GM12878 (cell line): ENCODE measurements around the gene RAN. TPM values are rescaled to one million over a fixed set of nuclear protein-coding genes. Genes with fewer than 3 reads are reported as not detected.

Experiments
- ATAC-seq: fragments of 200-7000 bp; cut with Tn5 transposase; 3 replicates; pipeline ENCODE4 v1.9.1; 2020; ENCODE audit warnings: mild to moderate bottlenecking, moderate library complexity
- BruUV-seq: library from RNA; stranded (reverse); fragments of 400-500 nt; replicated peaks from 2 replicates; lab custom pipeline; 2021; lab: Mats Ljungman, UMichigan
- CTCF ChIA-PET: fragments of 300-600 bp; sonication (Branson Sonifier 250); formaldehyde crosslinking; extraction: SDS; loops from one replicate; lab custom pipeline; 2021; ENCODE audit warnings: inconsistent platforms; lab: Yijun Ruan, JAX
- POLR2A ChIA-PET: fragments of 350-600 bp; formaldehyde crosslinking; extraction: SDS; loops from one replicate; lab custom pipeline; 2021; ENCODE audit warnings: inconsistent platforms; lab: Charles Lee
- RAD21 ChIA-PET: fragments of 300-600 bp; sonication (Branson Sonifier 250); formaldehyde crosslinking; loops from one replicate; lab custom pipeline; 2023; ENCODE audit warnings: antibody characterized with exemption; ENCODE audit not compliant: unreplicated experiment; lab: Charles Lee
- SMC1A ChIA-PET: fragments of 300-600 bp; sonication (Branson Sonifier 250); formaldehyde crosslinking; loops from one replicate; lab custom pipeline; 2023; ENCODE audit not compliant: unreplicated experiment, uncharacterized antibody; lab: Charles Lee
- DNase-seq: peaks from one replicate; pipeline ENCODE4 v3.0.0-alpha.2; 2011; ENCODE audit warnings: low read depth, low spot score
- FAIRE-seq: peaks from 3 replicates; lab custom pipeline; 2011; peaks lifted over from hg19 to GRCh38; lab: Jason Lieb, UNC
- H2AFZ ChIP-seq: 2 replicates; pipeline ENCODE4 v1.6.0; 2011; ENCODE audit warnings: low read depth, low read length, control low read depth; ENCODE audit not compliant: control insufficient read depth
- H3K27ac ChIP-seq: 2 replicates; pipeline ENCODE4 v1.5.1; 2011; ENCODE audit warnings: control low read depth; ENCODE audit not compliant: control insufficient read depth, insufficient read depth
- H3K27me3 ChIP-seq, 2 experiments: replicated peaks in 1 of 2; 2 replicates each; pipeline versions ENCODE4 v1.6.0 to v1.6.1; 2011; ENCODE audit warnings: low read length in 1 of 2; ENCODE audit not compliant: control insufficient read depth in 2 of 2, insufficient read depth in 2 of 2
- H3K36me3 ChIP-seq, 2 experiments: 2 replicates each; pipeline ENCODE4 v1.5.1; 2011; ENCODE audit warnings: low read length in 1 of 2; ENCODE audit not compliant: control insufficient read depth in 2 of 2, insufficient read depth in 2 of 2
- H3K4me1 ChIP-seq: 2 replicates; pipeline ENCODE4 v1.6.1; 2011; ENCODE audit warnings: mild to moderate bottlenecking, low read length, moderate library complexity, mixed read lengths; ENCODE audit not compliant: control insufficient read depth, insufficient read depth
- H3K4me2 ChIP-seq: 2 replicates; pipeline ENCODE4 v1.6.0; 2011; ENCODE audit warnings: control low read depth; ENCODE audit not compliant: control insufficient read depth, insufficient read depth
- H3K4me3 ChIP-seq: fragments of 200-600 bp; sonication (generic); 2 replicates; pipeline ENCODE4 v1.5.1; 2016
- H3K79me2 ChIP-seq: 2 replicates; pipeline ENCODE4 v1.6.0; 2011; ENCODE audit warnings: low read length; ENCODE audit not compliant: control insufficient read depth, insufficient read depth
- H3K9ac ChIP-seq: 2 replicates; pipeline ENCODE4 v1.8.0; 2011; ENCODE audit warnings: low read length, control low read depth, mixed read lengths; ENCODE audit not compliant: control insufficient read depth, insufficient read depth
- H3K9me3 ChIP-seq: replicated peaks from 3 replicates; pipeline ENCODE4 v1.5.1; 2011; ENCODE audit warnings: mild to moderate bottlenecking, low read length; ENCODE audit not compliant: control insufficient read depth, insufficient read depth
- H4K20me1 ChIP-seq: 2 replicates; pipeline ENCODE4 v1.6.0; 2011; ENCODE audit not compliant: control insufficient read depth, insufficient read depth
- NFYA ChIP-seq: IDR thresholded peaks from 2 replicates; pipeline ENCODE4 v1.6.1; 2011; ENCODE audit warnings: low read depth, mild to moderate bottlenecking, low read length, improper control_type of control experiment, borderline replicate concordance
- SMAD1 ChIP-seq: fragments of 450-650 bp; IDR thresholded peaks from 2 replicates; pipeline ENCODE4 v1.6.1; 2018; ENCODE audit warnings: mild to moderate bottlenecking, low read depth; ENCODE audit not compliant: partially characterized antibody
- SPI1 ChIP-seq: IDR thresholded peaks from 2 replicates; pipeline ENCODE4 v1.6.1; 2011; ENCODE audit warnings: low read depth, mild to moderate bottlenecking, low read length, moderate library complexity, borderline replicate concordance; ENCODE audit not compliant: insufficient read depth
- SRF ChIP-seq, 2 experiments: IDR thresholded peaks; 2 replicates each; pipeline ENCODE4 v1.6.1; 2011; ENCODE audit warnings: low read depth in 2 of 2, low read length in 2 of 2, mild to moderate bottlenecking in 1 of 2, moderate library complexity in 1 of 2
- TCF3 ChIP-seq: IDR thresholded peaks from 2 replicates; pipeline ENCODE4 v1.6.1; 2012; ENCODE audit warnings: low read depth, mild to moderate bottlenecking, low read length, borderline replicate concordance; ENCODE audit not compliant: insufficient read depth
- TCF7 ChIP-seq: IDR thresholded peaks from 2 replicates; pipeline ENCODE4 v1.6.1; 2014; ENCODE audit warnings: antibody characterized with exemption, borderline replicate concordance
- ZNF24 ChIP-seq: fragments of 450-650 bp; IDR thresholded peaks from 2 replicates; pipeline ENCODE4 v1.6.1; 2017; ENCODE audit warnings: antibody characterized with exemption, mild to moderate bottlenecking
- ZZZ3 ChIP-seq: IDR thresholded peaks from 2 replicates; pipeline ENCODE4 v1.6.1; 2011; ENCODE audit warnings: low read depth; ENCODE audit not compliant: control insufficient read depth, insufficient read length
- WGBS: methylation state at CpG from one replicate; pipeline ENCODE4 v1.1.6; 2016; ENCODE audit warnings: low lambda C conversion rate; ENCODE audit not compliant: insufficient replicate concordance, insufficient coverage; ENCODE audit errors: missing lambda C conversion rate; 5-methylcytosine and 5-hydroxymethylcytosine counted together
- in situ Hi-C: fragments of 300-500 bp; cut with MboI; formaldehyde crosslinking; loops from 9 replicates; pipeline ENCODE4 v1.14.3; 2018; ENCODE audit warnings: mixed read lengths
- intact Hi-C: fragments of 100-400 bp; cut with micrococcal nuclease; formaldehyde crosslinking; loops from one replicate; pipeline ENCODE4 v1.14.2; 2022; ENCODE audit not compliant: unreplicated experiment
- polyA plus RNA-seq, 11 experiments: library from polyadenylated mRNA; depleted of rRNA in 4 of 11; unstranded in 6 of 11; stranded (reverse) in 5 of 11; fragments of >200 nt; fragmentation: Nextera tagmentation in 4 of 11; fragmentation: Illumina TruSeq in 1 of 11; extraction: Ambion mirVana in 4 of 11; extraction: Trizol in 1 of 11; gene quantifications; 1 replicate in 1 of 11; 2 replicates in 10 of 11; pipeline versions ENCODE4 v1.2.1 to v1.2.3, GENCODE V29; 2011 to 2016; ENCODE audit warnings: inconsistent platforms in 2 of 11, missing spikeins in 2 of 11, low read depth in 1 of 11
- total RNA-seq, 4 experiments: library from RNA; depleted of rRNA in 3 of 4; stranded (reverse); fragments of >200 nt in 3 of 4; fragmentation: Illumina TruSeq in 1 of 4; extraction: Trizol in 1 of 4; gene quantifications; 2 replicates each; pipeline versions ENCODE4 v1.2.1 to v1.2.3, GENCODE V29; 2013 to 2021
- TF ChIP-seq, protein P1 (sequence below): fragments of 450-650 bp; IDR thresholded peaks from 2 replicates; pipeline ENCODE4 v1.6.1; 2018; ENCODE audit warnings: borderline replicate concordance, mild to moderate bottlenecking; ENCODE audit not compliant: partially characterized antibody
- TF ChIP-seq, protein P2 (sequence below): fragments of 450-650 bp; IDR thresholded peaks from 2 replicates; pipeline ENCODE4 v1.6.1; 2017; ENCODE audit warnings: mild to moderate bottlenecking, moderate library complexity
- TF ChIP-seq, protein P3 (sequence below): IDR thresholded peaks from 2 replicates; pipeline ENCODE4 v1.6.1; 2012; ENCODE audit warnings: low read depth, low read length, improper control_type of control experiment

Gene RAN
- total and polyA plus RNA-seq, 10 of the 15 experiments (the other 5 are each of a cell fraction or from before 2014, with no cell fraction given) = 1,598 to 3,769 (median 2,845) TPM

DNA sequence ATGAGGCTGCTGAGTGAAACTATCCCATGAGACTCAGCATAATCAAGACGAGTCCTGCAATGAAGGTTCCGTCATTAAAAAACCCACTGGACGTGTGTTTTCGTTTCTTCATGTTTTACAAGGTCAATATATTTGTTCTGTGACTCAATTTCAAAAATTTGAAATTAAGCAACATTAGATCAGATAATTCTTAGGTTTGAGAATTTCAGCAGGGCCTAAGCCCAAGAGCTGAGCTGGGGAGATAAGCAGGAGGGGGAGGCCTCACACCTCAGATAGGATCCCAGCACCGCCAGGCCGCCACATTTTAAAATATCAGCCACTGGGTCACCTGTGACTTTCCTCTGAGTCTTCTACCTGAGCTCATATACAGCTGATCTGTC is 46.1 kb upstream of the RAN start:
- H3K27me3 ChIP-seq = no peaks in the 10 kb centered on the region
- ChIA-PET SMC1A (interaction anchor here (0.6 to 2.5 kb wide), 7 partner anchors 9 to 307 kb away, joined by 3 to 11 read pairs (median 6); no protein-coding TSS in a partner anchor), CTCF (interaction anchor here (0.9 to 2.8 kb wide), 7 partner anchors 9 to 307 kb away, joined by 3 to 33 read pairs (median 4); partner anchors contain the start of gene ADGRD1), RAD21 (interaction anchor here (1.2 to 2.5 kb wide), 3 partner anchors 9 to 268 kb away, joined by 3 to 13 read pairs (median 3); no protein-coding TSS in a partner anchor), POLR2A (no interaction called here)
- TF ChIP-seq NFYA (no peak), SRF (IDR thresholded peaks at IDR 0.05; ENCODE audit: low read depth in 2 of 2, low read length in 2 of 2) (no peak), SPI1 (no peak), SMAD1 (no peak), TCF3 (no peak), ZZZ3 (no peak), ZNF24 (no peak), TCF7 (no peak)
- TF ChIP-seq, protein P1, sequence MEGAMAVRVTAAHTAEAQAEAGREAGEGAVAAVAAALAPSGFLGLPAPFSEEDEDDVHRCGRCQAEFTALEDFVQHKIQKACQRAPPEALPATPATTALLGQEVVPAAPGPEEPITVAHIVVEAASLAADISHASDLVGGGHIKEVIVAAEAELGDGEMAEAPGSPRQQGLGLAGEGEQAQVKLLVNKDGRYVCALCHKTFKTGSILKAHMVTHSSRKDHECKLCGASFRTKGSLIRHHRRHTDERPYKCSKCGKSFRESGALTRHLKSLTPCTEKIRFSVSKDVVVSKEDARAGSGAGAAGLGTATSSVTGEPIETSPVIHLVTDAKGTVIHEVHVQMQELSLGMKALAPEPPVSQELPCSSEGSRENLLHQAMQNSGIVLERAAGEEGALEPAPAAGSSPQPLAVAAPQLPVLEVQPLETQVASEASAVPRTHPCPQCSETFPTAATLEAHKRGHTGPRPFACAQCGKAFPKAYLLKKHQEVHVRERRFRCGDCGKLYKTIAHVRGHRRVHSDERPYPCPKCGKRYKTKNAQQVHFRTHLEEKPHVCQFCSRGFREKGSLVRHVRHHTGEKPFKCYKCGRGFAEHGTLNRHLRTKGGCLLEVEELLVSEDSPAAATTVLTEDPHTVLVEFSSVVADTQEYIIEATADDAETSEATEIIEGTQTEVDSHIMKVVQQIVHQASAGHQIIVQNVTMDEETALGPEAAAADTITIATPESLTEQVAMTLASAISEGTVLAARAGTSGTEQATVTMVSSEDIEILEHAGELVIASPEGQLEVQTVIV = no peak
- TF ChIP-seq, protein P2, sequence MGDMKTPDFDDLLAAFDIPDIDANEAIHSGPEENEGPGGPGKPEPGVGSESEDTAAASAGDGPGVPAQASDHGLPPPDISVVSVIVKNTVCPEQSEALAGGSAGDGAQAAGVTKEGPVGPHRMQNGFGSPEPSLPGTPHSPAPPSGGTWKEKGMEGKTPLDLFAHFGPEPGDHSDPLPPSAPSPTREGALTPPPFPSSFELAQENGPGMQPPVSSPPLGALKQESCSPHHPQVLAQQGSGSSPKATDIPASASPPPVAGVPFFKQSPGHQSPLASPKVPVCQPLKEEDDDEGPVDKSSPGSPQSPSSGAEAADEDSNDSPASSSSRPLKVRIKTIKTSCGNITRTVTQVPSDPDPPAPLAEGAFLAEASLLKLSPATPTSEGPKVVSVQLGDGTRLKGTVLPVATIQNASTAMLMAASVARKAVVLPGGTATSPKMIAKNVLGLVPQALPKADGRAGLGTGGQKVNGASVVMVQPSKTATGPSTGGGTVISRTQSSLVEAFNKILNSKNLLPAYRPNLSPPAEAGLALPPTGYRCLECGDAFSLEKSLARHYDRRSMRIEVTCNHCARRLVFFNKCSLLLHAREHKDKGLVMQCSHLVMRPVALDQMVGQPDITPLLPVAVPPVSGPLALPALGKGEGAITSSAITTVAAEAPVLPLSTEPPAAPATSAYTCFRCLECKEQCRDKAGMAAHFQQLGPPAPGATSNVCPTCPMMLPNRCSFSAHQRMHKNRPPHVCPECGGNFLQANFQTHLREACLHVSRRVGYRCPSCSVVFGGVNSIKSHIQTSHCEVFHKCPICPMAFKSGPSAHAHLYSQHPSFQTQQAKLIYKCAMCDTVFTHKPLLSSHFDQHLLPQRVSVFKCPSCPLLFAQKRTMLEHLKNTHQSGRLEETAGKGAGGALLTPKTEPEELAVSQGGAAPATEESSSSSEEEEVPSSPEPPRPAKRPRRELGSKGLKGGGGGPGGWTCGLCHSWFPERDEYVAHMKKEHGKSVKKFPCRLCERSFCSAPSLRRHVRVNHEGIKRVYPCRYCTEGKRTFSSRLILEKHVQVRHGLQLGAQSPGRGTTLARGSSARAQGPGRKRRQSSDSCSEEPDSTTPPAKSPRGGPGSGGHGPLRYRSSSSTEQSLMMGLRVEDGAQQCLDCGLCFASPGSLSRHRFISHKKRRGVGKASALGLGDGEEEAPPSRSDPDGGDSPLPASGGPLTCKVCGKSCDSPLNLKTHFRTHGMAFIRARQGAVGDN = no peak
- TF ChIP-seq, protein P3, sequence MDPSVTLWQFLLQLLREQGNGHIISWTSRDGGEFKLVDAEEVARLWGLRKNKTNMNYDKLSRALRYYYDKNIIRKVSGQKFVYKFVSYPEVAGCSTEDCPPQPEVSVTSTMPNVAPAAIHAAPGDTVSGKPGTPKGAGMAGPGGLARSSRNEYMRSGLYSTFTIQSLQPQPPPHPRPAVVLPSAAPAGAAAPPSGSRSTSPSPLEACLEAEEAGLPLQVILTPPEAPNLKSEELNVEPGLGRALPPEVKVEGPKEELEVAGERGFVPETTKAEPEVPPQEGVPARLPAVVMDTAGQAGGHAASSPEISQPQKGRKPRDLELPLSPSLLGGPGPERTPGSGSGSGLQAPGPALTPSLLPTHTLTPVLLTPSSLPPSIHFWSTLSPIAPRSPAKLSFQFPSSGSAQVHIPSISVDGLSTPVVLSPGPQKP = no peak
- H4K20me1 ChIP-seq = no peaks in the 10 kb centered on the region
- H3K4me1 ChIP-seq = no peaks in the 10 kb centered on the region; the same call in 1 of the 2 replicates
- H3K4me2 ChIP-seq = no peak overlapping the region
- no peak for FAIRE-seq
- in situ Hi-C loops (no loop called here), intact Hi-C loops (loop anchor here (5.0 kb wide), 1 partner anchor 307 kb away; no protein-coding TSS in a partner anchor)
- H3K9ac ChIP-seq = no peak overlapping the region
- no peaks in the 10 kb centered on the region for H3K9me3 ChIP-seq
- no peaks in the 10 kb centered on the region for H3K79me2 ChIP-seq
- no peak overlapping the region for H3K4me3 ChIP-seq
- 98% methylated on average over 6 of the region's 6 CpGs for WGBS
- no peak for ATAC-seq
- no TSS peak for BruUV-seq
- no peak overlapping the region for H3K27ac ChIP-seq
- H3K36me3 ChIP-seq = peaks cover 4 to 5% of the 10 kb centered on the region in 2 experiments; a peak in 3 of 4 replicates
- H2AFZ ChIP-seq = no peak overlapping the region
- DNase-seq = no peak
